ENCODE data around the gene TGFB1I1. TPM values are rescaled to one million over a fixed set of nuclear protein-coding genes. Genes with fewer than 3 reads are reported as not detected.

TGFB1I1 gene
- total RNA-seq, 3 donors from 2014 or later (not counting 1 experiment from before 2014, with no cell fraction given), result 0.72 to 1.3 (median 0.78) TPM

GRCh38 chr16:31471241-31471874, 594 bp upstream of the TGFB1I1 start:
- no peaks in the 10 kb centered on the region for H3K9me3 ChIP-seq (ENCODE audit: control insufficient read depth, insufficient read depth, low read length)
- WGBS (ENCODE audit: insufficient coverage), result 70% methylated on average over 13 of the region's 15 CpGs
- H3K27me3 ChIP-seq (ENCODE audit: control insufficient read depth, insufficient read depth, low read length), result peaks cover 12% of the 10 kb centered on the region
- DNase-seq (no peak), ATAC-seq (no peak)
- no peak overlapping the region for H3K27ac ChIP-seq (ENCODE audit: low read length)
- H3K4me3 ChIP-seq (ENCODE audit: low read length), result no peak overlapping the region
- Mint-ChIP-seq H3K27me3 (ENCODE audit: low read depth in 2 of 2) (peaks cover 0 to 23% of the 10 kb centered on the region in 2 donors), H3K9me3 (no peaks in the 10 kb centered on the region), H3K27ac (no peak overlapping the region), H3K4me1 (peaks cover 0 to 13% of the 10 kb centered on the region in 2 donors), H3K4me3 (peak overlapping the region; percentile 49), H3K36me3 (no peaks in the 10 kb centered on the region)
- no peak for TF ChIP-seq CTCF (IDR thresholded peaks at IDR 0.05)
- peaks cover 2% of the 10 kb centered on the region for H3K36me3 ChIP-seq (ENCODE audit: control insufficient read depth, insufficient read depth, low read length)
- H3K4me1 ChIP-seq (ENCODE audit: control insufficient read depth, insufficient read depth, low read length), result peaks cover 22% of the 10 kb centered on the region
- intact Hi-C loops (cut with micrococcal nuclease), result no loop called here

- Histone ChIP-seq H3K27ac (ENCODE audit: low read length) (no peak overlapping the region), H3K27me3 (ENCODE audit: control insufficient read depth, insufficient read depth, low read length) (peaks cover 12% of the 10 kb centered on the region), H3K4me1 (ENCODE audit: control insufficient read depth, insufficient read depth, low read length) (peaks cover 35% of the 10 kb centered on the region), H3K36me3 (ENCODE audit: control insufficient read depth, insufficient read depth, low read length) (no peaks in the 10 kb centered on the region), H3K4me3 (ENCODE audit: low read length) (no peak overlapping the region), H3K9me3 (ENCODE audit: control insufficient read depth, insufficient read depth, low read length) (no peaks in the 10 kb centered on the region)
- WGBS (ENCODE audit: insufficient coverage), result 67% methylated on average over 20 of the region's 20 CpGs
- intact Hi-C loops (cut with micrococcal nuclease), result no loop called here
- Mint-ChIP-seq H3K27ac (peak overlapping the region in 1 of 2 donors; percentile 42), H3K4me3 (peak overlapping the region; percentile 77), H3K9me3 (no peaks in the 10 kb centered on the region), H3K4me1 (peaks cover 2 to 27% of the 10 kb centered on the region in 2 donors), H3K27me3 (ENCODE audit: low read depth in 2 of 2) (peaks cover 0 to 23% of the 10 kb centered on the region in 2 donors), H3K36me3 (no peaks in the 10 kb centered on the region)
- ATAC-seq, result peak in 2 of 3 donors; percentile 32 to 58
- no peak for TF ChIP-seq CTCF (IDR thresholded peaks at IDR 0.05)
- peak in 1 of 2 donors; percentile 51 for DNase-seq
Observed at GRCh38 chr16:31472709-31473203, 804 bp downstream of the TGFB1I1 start.

GRCh38 chr16:31473264-31473984, 1.5 kb downstream of the TGFB1I1 start:
- Histone ChIP-seq H3K4me1 (ENCODE audit: control insufficient read depth, insufficient read depth, low read length) (peaks cover 37% of the 10 kb centered on the region), H3K36me3 (ENCODE audit: control insufficient read depth, insufficient read depth, low read length) (no peaks in the 10 kb centered on the region), H3K27me3 (ENCODE audit: control insufficient read depth, insufficient read depth, low read length) (peaks cover 12% of the 10 kb centered on the region), H3K4me3 (ENCODE audit: low read length) (no peak overlapping the region), H3K9me3 (ENCODE audit: control insufficient read depth, insufficient read depth, low read length) (no peaks in the 10 kb centered on the region), H3K27ac (ENCODE audit: low read length) (no peak overlapping the region)
- Mint-ChIP-seq H3K9me3 (no peaks in the 10 kb centered on the region), H3K36me3 (no peaks in the 10 kb centered on the region), H3K27ac (no peak overlapping the region), H3K27me3 (ENCODE audit: low read depth in 2 of 2) (peaks cover 0 to 23% of the 10 kb centered on the region in 2 donors), H3K4me3 (no peak overlapping the region), H3K4me1 (peaks cover 5 to 30% of the 10 kb centered on the region in 2 donors)
- DNase-seq, result no peak
- 94% methylated on average over 15 of the region's 17 CpGs for WGBS (ENCODE audit: insufficient coverage)
- no peak for TF ChIP-seq CTCF (IDR thresholded peaks at IDR 0.05)
- no peak for ATAC-seq
- intact Hi-C loops (cut with micrococcal nuclease), result no loop called here
